ENCODE measurements around the gene HPS5.

The HPS5 gene

DNA sequence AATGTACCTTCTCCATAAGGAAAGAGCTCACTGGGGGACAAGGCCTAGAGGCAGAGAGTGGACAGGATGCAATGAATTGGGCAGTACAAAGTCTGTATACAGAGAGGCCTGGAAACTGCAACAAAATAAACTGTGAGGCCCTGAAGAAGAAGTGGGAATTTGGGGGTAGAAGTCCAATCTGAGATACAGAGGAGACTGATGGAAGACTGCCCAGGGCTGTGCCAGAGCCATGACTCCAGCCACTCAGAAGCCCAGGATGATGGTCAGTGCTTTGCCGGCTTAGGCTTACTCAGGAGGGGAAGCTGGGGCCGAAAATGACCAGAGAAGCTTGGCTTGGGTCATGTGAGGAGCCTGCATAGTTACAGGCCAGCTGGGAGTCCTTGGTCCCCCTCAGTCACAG lies 91.1 kb downstream of the HPS5 start:
- no peak for DNase-seq

DNA sequence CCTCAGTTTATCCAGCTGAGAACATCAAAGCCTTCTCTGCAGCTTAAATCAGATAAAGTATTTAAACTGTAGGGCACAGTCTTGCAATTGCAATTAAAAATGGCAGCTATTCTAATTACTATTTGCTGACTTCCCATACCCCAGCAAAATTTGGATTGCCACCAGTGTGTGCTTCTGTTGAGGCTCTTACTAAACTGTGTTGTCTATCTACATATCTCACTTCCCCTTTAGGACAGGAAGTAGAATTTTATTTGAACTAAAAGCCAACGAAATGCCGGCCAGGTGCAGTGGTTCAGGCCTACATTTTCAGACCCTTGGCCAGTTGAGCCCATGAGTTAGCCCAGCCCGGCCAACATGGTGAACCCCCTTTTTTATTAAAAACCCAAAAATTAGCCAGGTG lies 92.4 kb downstream of the HPS5 start:
- DNase-seq = no peak

Measured in suppressor macrophage treated with lipopolysaccharide for 4 hours (primary cell).